ENCODE data around the gene BICC1.

DNA sequence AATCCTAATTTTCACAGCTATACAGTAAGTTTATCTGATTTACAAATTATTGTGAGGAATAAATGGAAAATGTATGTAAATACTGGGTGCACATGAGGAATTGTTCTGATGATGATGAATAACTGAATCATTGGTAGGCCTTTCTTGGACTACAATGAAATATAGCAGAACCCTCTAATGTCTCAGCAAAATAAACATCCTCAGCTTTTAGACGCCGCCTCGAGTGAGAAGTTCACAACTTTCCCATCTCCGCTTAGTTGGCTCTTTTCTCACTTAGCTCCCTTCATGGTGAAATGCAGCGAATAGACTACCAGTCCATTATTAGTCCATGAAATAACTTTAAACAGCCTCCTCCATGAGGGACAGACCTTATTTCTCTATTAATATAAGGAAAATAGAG lies 182.3 kb downstream of the BICC1 start:
- no peak for TF ChIP-seq POLR2AphosphoS5 (IDR thresholded peaks at IDR 0.05; ENCODE audit: low read depth, low read length)
- TF ChIP-seq, protein P1, sequence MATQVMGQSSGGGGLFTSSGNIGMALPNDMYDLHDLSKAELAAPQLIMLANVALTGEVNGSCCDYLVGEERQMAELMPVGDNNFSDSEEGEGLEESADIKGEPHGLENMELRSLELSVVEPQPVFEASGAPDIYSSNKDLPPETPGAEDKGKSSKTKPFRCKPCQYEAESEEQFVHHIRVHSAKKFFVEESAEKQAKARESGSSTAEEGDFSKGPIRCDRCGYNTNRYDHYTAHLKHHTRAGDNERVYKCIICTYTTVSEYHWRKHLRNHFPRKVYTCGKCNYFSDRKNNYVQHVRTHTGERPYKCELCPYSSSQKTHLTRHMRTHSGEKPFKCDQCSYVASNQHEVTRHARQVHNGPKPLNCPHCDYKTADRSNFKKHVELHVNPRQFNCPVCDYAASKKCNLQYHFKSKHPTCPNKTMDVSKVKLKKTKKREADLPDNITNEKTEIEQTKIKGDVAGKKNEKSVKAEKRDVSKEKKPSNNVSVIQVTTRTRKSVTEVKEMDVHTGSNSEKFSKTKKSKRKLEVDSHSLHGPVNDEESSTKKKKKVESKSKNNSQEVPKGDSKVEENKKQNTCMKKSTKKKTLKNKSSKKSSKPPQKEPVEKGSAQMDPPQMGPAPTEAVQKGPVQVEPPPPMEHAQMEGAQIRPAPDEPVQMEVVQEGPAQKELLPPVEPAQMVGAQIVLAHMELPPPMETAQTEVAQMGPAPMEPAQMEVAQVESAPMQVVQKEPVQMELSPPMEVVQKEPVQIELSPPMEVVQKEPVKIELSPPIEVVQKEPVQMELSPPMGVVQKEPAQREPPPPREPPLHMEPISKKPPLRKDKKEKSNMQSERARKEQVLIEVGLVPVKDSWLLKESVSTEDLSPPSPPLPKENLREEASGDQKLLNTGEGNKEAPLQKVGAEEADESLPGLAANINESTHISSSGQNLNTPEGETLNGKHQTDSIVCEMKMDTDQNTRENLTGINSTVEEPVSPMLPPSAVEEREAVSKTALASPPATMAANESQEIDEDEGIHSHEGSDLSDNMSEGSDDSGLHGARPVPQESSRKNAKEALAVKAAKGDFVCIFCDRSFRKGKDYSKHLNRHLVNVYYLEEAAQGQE (IDR thresholded peaks at IDR 0.05; ENCODE audit: insufficient read depth in 1 of 2, low read depth in 2 of 2, low read length in 2 of 2) = no peak
